B cell (primary cell): Measurements from ENCODE around the gene SF1. TPM values are rescaled to one million over a fixed set of nuclear protein-coding genes. Genes with fewer than 3 reads are reported as not detected.

Experiments
- ATAC-seq: fragments of 200-7000 bp; cut with Tn5 transposase; one replicate; pipeline ENCODE4 v1.10.0; 2021; ENCODE audit warnings: low read depth, mild to moderate bottlenecking, moderate number of reproducible peaks, moderate library complexity
- CTCF ChIA-PET: fragments of 350-600 bp; sonication (Branson Sonifier 250); formaldehyde crosslinking; loops from one replicate; lab custom pipeline; 2021; ENCODE audit warnings: antibody characterized with exemption, inconsistent platforms; lab: Charles Lee
- POLR2A ChIA-PET: fragments of 350-600 bp; sonication (Branson Sonifier 250); formaldehyde crosslinking; loops from one replicate; lab custom pipeline; 2021; ENCODE audit warnings: antibody characterized with exemption; lab: Charles Lee
- DNase-seq: peaks from one replicate; pipeline ENCODE4 v3.0.0; 2013
- H2AFZ ChIP-seq: 2 replicates; pipeline ENCODE4 v1.6.1; 2012; ENCODE audit warnings: mild to moderate bottlenecking, low read depth, low read length; ENCODE audit not compliant: insufficient read depth, poor library complexity, severe bottlenecking
- H3K27ac ChIP-seq, 2 donors: 1 replicate in 1 of 2; 2 replicates in 1 of 2; pipeline ENCODE4 v1.5.1; 2012 to 2013; ENCODE audit warnings: low read length in 2 of 2, mild to moderate bottlenecking in 2 of 2, moderate library complexity in 1 of 2
- H3K27me3 ChIP-seq, 4 experiments: fragments of 200-600 bp in 1 of 4; sonication (generic) in 1 of 4; replicated peaks in 1 of 4; 1 replicate in 2 of 4; 2 replicates in 2 of 4; pipeline versions ENCODE4 v1.6.1 to v1.7.0; 2013 to 2016; ENCODE audit warnings: low read length in 3 of 4, mild to moderate bottlenecking in 2 of 4, mixed read lengths in 1 of 4, moderate library complexity in 1 of 4; ENCODE audit not compliant: insufficient read depth in 4 of 4, control insufficient read depth in 3 of 4; ENCODE audit errors: control extremely low read depth in 1 of 4
- H3K36me3 ChIP-seq, 2 experiments: replicated peaks in 1 of 2; 1 replicate in 1 of 2; 2 replicates in 1 of 2; pipeline versions ENCODE4 v1.6.1 to v1.7.1; 2013; ENCODE audit warnings: low read length in 1 of 2; ENCODE audit not compliant: insufficient read depth in 2 of 2, control insufficient read depth in 1 of 2; ENCODE audit errors: control extremely low read depth in 1 of 2, extremely low read depth in 1 of 2
- H3K4me1 ChIP-seq, 2 donors: fragments of 200-600 bp in 1 of 2; sonication (generic) in 1 of 2; 1 replicate in 1 of 2; 2 replicates in 1 of 2; pipeline versions ENCODE4 v1.5.1 to v1.6.1; 2013 to 2017; ENCODE audit warnings: low read length in 2 of 2; ENCODE audit not compliant: control insufficient read depth in 2 of 2, insufficient read depth in 2 of 2
- H3K4me2 ChIP-seq: replicated peaks from 2 replicates; pipeline ENCODE3; 2012; ENCODE audit warnings: mild to moderate bottlenecking, low read depth, low read length; ENCODE audit not compliant: poor library complexity, severe bottlenecking
- H3K4me3 ChIP-seq, 5 experiments: fragments of 200-600 bp in 1 of 5; sonication (generic) in 1 of 5; 1 replicate in 3 of 5; 2 replicates in 2 of 5; pipeline versions ENCODE4 v1.5.1 to v1.7.0; 2011 to 2016; ENCODE audit warnings: low read length in 4 of 5, mild to moderate bottlenecking in 4 of 5, low read depth in 2 of 5, control low read depth in 1 of 5, moderate library complexity in 1 of 5; ENCODE audit not compliant: insufficient read depth in 1 of 5; ENCODE audit errors: control extremely low read depth in 1 of 5, extremely low read depth in 1 of 5
- H3K79me2 ChIP-seq: fragments of 200-600 bp; sonication (generic); one replicate; pipeline ENCODE4 v1.6.0; 2016; ENCODE audit warnings: low read length; ENCODE audit not compliant: control insufficient read depth, insufficient read depth
- H3K9ac ChIP-seq: fragments of 200-600 bp; sonication (generic); 2 replicates; pipeline ENCODE4 v1.6.1; 2017; ENCODE audit warnings: mild to moderate bottlenecking, low read length, moderate library complexity
- H3K9me3 ChIP-seq, 3 donors: one replicate each; pipeline versions ENCODE4 v1.6.1 to v1.7.1; 2013; ENCODE audit warnings: low read length in 2 of 3; ENCODE audit not compliant: control insufficient read depth in 2 of 3, insufficient read depth in 1 of 3; ENCODE audit errors: control extremely low read depth in 1 of 3
- H4K20me1 ChIP-seq: 2 replicates; pipeline ENCODE4 v1.6.0; 2012; ENCODE audit warnings: mild to moderate bottlenecking, low read length; ENCODE audit not compliant: insufficient read depth, control insufficient read depth, poor library complexity, severe bottlenecking
- H3K27ac Mint-ChIP-seq: one replicate; pipeline ENCODE4 v1.8.0; 2021; ENCODE audit warnings: mixed read lengths
- H3K27me3 Mint-ChIP-seq: one replicate; pipeline ENCODE4 v1.8.0; 2021; ENCODE audit warnings: mixed read lengths
- H3K4me1 Mint-ChIP-seq: one replicate; pipeline ENCODE4 v1.8.0; 2021; ENCODE audit warnings: mixed read lengths
- H3K4me3 Mint-ChIP-seq: one replicate; pipeline ENCODE4 v1.8.0; 2021; ENCODE audit warnings: mixed read lengths
- H3K9me3 Mint-ChIP-seq: one replicate; pipeline ENCODE4 v1.8.0; 2022; ENCODE audit warnings: mixed read lengths; ENCODE audit not compliant: insufficient read depth
- CTCF ChIP-seq: fragments of 200-600 bp; IDR thresholded peaks from one replicate; pipeline ENCODE4 v1.8.0; 2022; ENCODE audit warnings: antibody characterized with exemption, mild to moderate bottlenecking
- EZH2 ChIP-seq: IDR thresholded peaks from 2 replicates; pipeline ENCODE4 v1.6.1; 2012; ENCODE audit warnings: borderline replicate concordance, low read depth, mild to moderate bottlenecking, moderate library complexity, low read length; ENCODE audit not compliant: insufficient read depth, poor library complexity, severe bottlenecking
- WGBS: methylation state at CpG from one replicate; pipeline ENCODE4 v1.1.5; 2013; ENCODE audit warnings: missing lambda C conversion rate; ENCODE audit not compliant: insufficient coverage; 5-methylcytosine and 5-hydroxymethylcytosine counted together
- intact Hi-C: fragments of 100-400 bp; cut with micrococcal nuclease; formaldehyde crosslinking; loops from one replicate; pipeline ENCODE4 v1.10.0; 2022
- polyA plus RNA-seq: library from polyadenylated mRNA; depleted of rRNA; stranded (reverse); fragments of >200 nt; gene quantifications from 2 replicates; pipeline ENCODE4 v1.2.3, GENCODE V29; 2012
- total RNA-seq, 2 donors: library from RNA; stranded (reverse); fragments of 120-200 nt in 1 of 2; gene quantifications; 1 replicate in 1 of 2; 2 replicates in 1 of 2; pipeline versions ENCODE4 v1.2.3 to v1.2.4, GENCODE V29; 2013 to 2022

Gene SF1
- total and polyA plus RNA-seq, 2 donors (not counting 1 experiment from before 2014, with no cell fraction given), result 369 to 931 TPM

- H3K27ac Mint-ChIP-seq, result no peak overlapping the region
- Histone ChIP-seq H3K27me3 (peaks cover 0 to 79% (median 36%) of the 10 kb centered on the region in 4 experiments), H3K36me3 (no peaks in the 10 kb centered on the region), H3K4me3 (no peak overlapping the region), H3K27ac (no peak overlapping the region), H4K20me1 (peaks cover 6% of the 10 kb centered on the region), H3K4me1 (peaks cover 17 to 29% of the 10 kb centered on the region in 2 donors), H3K4me2 (no peak overlapping the region), H3K79me2 (no peaks in the 10 kb centered on the region), H3K9me3 (peaks cover 0 to 18% (median 0%) of the 10 kb centered on the region in 3 donors), H3K9ac (no peak overlapping the region), H2AFZ (no peak overlapping the region)
- no CpG with 5 or more reads among the region's 5 CpGs for WGBS
- H3K4me3 Mint-ChIP-seq, result peak overlapping the region; percentile 60
- DNase-seq (no peak), ATAC-seq (no peak)
- TF ChIP-seq EZH2, result no peak
- TF ChIP-seq CTCF, result no peak
- ChIA-PET CTCF (no interaction called here), POLR2A (interaction anchor here (0.5 kb wide), 1 partner anchor 68 kb away, joined by 5 read pairs; no protein-coding TSS in a partner anchor)
- intact Hi-C loops, result no loop called here
- peaks cover 26% of the 10 kb centered on the region for H3K4me1 Mint-ChIP-seq
- H3K27me3 Mint-ChIP-seq, result peaks cover 77% of the 10 kb centered on the region
- no peaks in the 10 kb centered on the region for H3K9me3 Mint-ChIP-seq
Measured at GRCh38 chr11:64714666-64715065, 63.7 kb downstream of the SF1 start.

Other genes starting within 250 kb of the SF1 start
- gene SLC22A11, start 222.6 kb downstream of the SF1 start, total RNA-seq, result not detected in 2 replicates
- not detected in 2 replicates for gene SLC22A11, start 222.6 kb downstream of the SF1 start, polyA plus RNA-seq
- not detected in 2 replicates for gene SLC22A12, start 187.3 kb downstream of the SF1 start, total RNA-seq
- not detected in 2 replicates for gene SLC22A12, start 187.3 kb downstream of the SF1 start, polyA plus RNA-seq
- gene NRXN2, start 55.3 kb downstream of the SF1 start, total RNA-seq, result 0.52 TPM in 1 of 2 replicates, not detected in the other
- 0.01 TPM in 1 of 2 replicates, not detected in the other for gene NRXN2, start 55.3 kb downstream of the SF1 start, polyA plus RNA-seq
- gene RASGRP2, start 34.4 kb downstream of the SF1 start, total RNA-seq, result 628 and 653 TPM in 2 replicates
- 1,139 and 1,316 TPM in 2 replicates for gene RASGRP2, start 34.4 kb downstream of the SF1 start, polyA plus RNA-seq
- 9.1 and 9.3 TPM in 2 replicates for gene PYGM, start 18.6 kb downstream of the SF1 start, total RNA-seq
- gene PYGM, start 18.6 kb downstream of the SF1 start, polyA plus RNA-seq, result 9.6 and 13.2 TPM in 2 replicates
- 118 and 122 TPM in 2 replicates for gene MAP4K2, start 24.7 kb upstream of the SF1 start, total RNA-seq
- 163 and 165 TPM in 2 replicates for gene MAP4K2, start 24.7 kb upstream of the SF1 start, polyA plus RNA-seq
- 46.3 and 48.2 TPM in 2 replicates for gene MEN1, start 32.0 kb upstream of the SF1 start, total RNA-seq
- gene MEN1, start 32.0 kb upstream of the SF1 start, polyA plus RNA-seq, result 68.5 and 71.5 TPM in 2 replicates
- gene CDC42BPG, start 66.1 kb upstream of the SF1 start, total RNA-seq, result 8.7 and 9.3 TPM in 2 replicates
- 3.7 and 4.4 TPM in 2 replicates for gene CDC42BPG, start 66.1 kb upstream of the SF1 start, polyA plus RNA-seq
- gene EHD1, start 100.1 kb upstream of the SF1 start, total RNA-seq, result 249 and 280 TPM in 2 replicates
- gene EHD1, start 100.1 kb upstream of the SF1 start, polyA plus RNA-seq, result 208 and 223 TPM in 2 replicates
- gene ATG2A, start 138.7 kb upstream of the SF1 start, total RNA-seq, result 38.6 and 43.4 TPM in 2 replicates
- gene ATG2A, start 138.7 kb upstream of the SF1 start, polyA plus RNA-seq, result 24.3 and 32.8 TPM in 2 replicates
- 22.6 and 24.2 TPM in 2 replicates for gene PPP2R5B, start 146.1 kb upstream of the SF1 start, total RNA-seq
- 24.3 and 30.5 TPM in 2 replicates for gene PPP2R5B, start 146.1 kb upstream of the SF1 start, polyA plus RNA-seq
- gene GPHA2, start 157.4 kb upstream of the SF1 start, total RNA-seq, result 0.39 TPM in 1 of 2 replicates, not detected in the other
- 1.2 and 2.8 TPM in 2 replicates for gene GPHA2, start 157.4 kb upstream of the SF1 start, polyA plus RNA-seq
- gene MAJIN, start 193.6 kb upstream of the SF1 start, total RNA-seq, result 0.71 and 0.95 TPM in 2 replicates
- 1.2 and 2.4 TPM in 2 replicates for gene MAJIN, start 193.6 kb upstream of the SF1 start, polyA plus RNA-seq
- 0.51 and 0.62 TPM in 2 replicates for gene BATF2, start 218.4 kb upstream of the SF1 start, total RNA-seq
- gene BATF2, start 218.4 kb upstream of the SF1 start, polyA plus RNA-seq, result 0.39 and 1.7 TPM in 2 replicates
- gene ARL2, start 235.6 kb upstream of the SF1 start, total RNA-seq, result 43.4 and 44.4 TPM in 2 replicates
- 25.9 and 53.6 TPM in 2 replicates for gene ARL2, start 235.6 kb upstream of the SF1 start, polyA plus RNA-seq
- gene SNX15, start 248.9 kb upstream of the SF1 start, total RNA-seq, result 28.5 and 30.4 TPM in 2 replicates
- 20.0 and 26.0 TPM in 2 replicates for gene SNX15, start 248.9 kb upstream of the SF1 start, polyA plus RNA-seq